B cell (primary cell): ENCODE results near the gene SLCO6A1.

Experiments used
- CTCF ChIP-seq: fragments of 200-600 bp; IDR thresholded peaks from one replicate; pipeline ENCODE4 v1.8.0; 2022; ENCODE audit warnings: antibody characterized with exemption, mild to moderate bottlenecking
- EZH2 ChIP-seq: IDR thresholded peaks from 2 replicates; pipeline ENCODE4 v1.6.1; 2012; ENCODE audit warnings: borderline replicate concordance, low read depth, mild to moderate bottlenecking, moderate library complexity, low read length; ENCODE audit not compliant: insufficient read depth, poor library complexity, severe bottlenecking

DNA sequence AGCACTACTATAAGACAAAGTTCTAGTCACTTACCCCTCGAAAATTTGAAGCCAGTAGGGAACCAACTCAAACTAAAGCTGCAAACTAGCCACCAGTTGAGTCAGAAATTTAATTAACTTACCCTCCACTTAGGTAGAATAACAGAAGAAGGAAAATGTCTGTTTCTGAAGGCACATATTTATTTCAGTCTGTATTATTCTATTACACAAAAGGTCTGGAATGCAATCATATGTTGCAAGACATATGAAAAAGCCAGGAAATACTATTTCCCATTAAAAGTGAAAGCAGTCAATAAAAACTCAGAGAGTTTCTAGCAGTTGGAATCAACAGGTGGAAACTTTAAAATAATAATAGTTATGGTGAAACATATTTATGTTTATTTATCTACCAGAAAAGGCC lies 123.5 kb downstream of the SLCO6A1 start:
- TF ChIP-seq CTCF (no peak), EZH2 (no peak)
